GM12878 (cell line): ENCODE results near the gene GPC6. TPM values are rescaled to one million over a fixed set of nuclear protein-coding genes. Genes with fewer than 3 reads are reported as not detected.

Source experiments
- ATAC-seq: fragments of 200-7000 bp; cut with Tn5 transposase; 3 replicates; pipeline ENCODE4 v1.9.1; 2020; ENCODE audit warnings: mild to moderate bottlenecking, moderate library complexity
- BruUV-seq: library from RNA; stranded (reverse); fragments of 400-500 nt; replicated peaks from 2 replicates; lab custom pipeline; 2021; lab: Mats Ljungman, UMichigan
- CTCF ChIA-PET: fragments of 300-600 bp; sonication (Branson Sonifier 250); formaldehyde crosslinking; extraction: SDS; loops from one replicate; lab custom pipeline; 2021; ENCODE audit warnings: inconsistent platforms; lab: Yijun Ruan, JAX
- POLR2A ChIA-PET: fragments of 350-600 bp; formaldehyde crosslinking; extraction: SDS; loops from one replicate; lab custom pipeline; 2021; ENCODE audit warnings: inconsistent platforms; lab: Charles Lee
- RAD21 ChIA-PET: fragments of 300-600 bp; sonication (Branson Sonifier 250); formaldehyde crosslinking; loops from one replicate; lab custom pipeline; 2023; ENCODE audit warnings: antibody characterized with exemption; ENCODE audit not compliant: unreplicated experiment; lab: Charles Lee
- SMC1A ChIA-PET: fragments of 300-600 bp; sonication (Branson Sonifier 250); formaldehyde crosslinking; loops from one replicate; lab custom pipeline; 2023; ENCODE audit not compliant: unreplicated experiment, uncharacterized antibody; lab: Charles Lee
- DNase-seq: peaks from one replicate; pipeline ENCODE4 v3.0.0-alpha.2; 2011; ENCODE audit warnings: low read depth, low spot score
- FAIRE-seq: peaks from 3 replicates; lab custom pipeline; 2011; peaks lifted over from hg19 to GRCh38; lab: Jason Lieb, UNC
- H2AFZ ChIP-seq: 2 replicates; pipeline ENCODE4 v1.6.0; 2011; ENCODE audit warnings: low read depth, low read length, control low read depth; ENCODE audit not compliant: control insufficient read depth
- H3K27ac ChIP-seq: 2 replicates; pipeline ENCODE4 v1.5.1; 2011; ENCODE audit warnings: control low read depth; ENCODE audit not compliant: control insufficient read depth, insufficient read depth
- H3K27me3 ChIP-seq, 2 experiments: replicated peaks in 1 of 2; 2 replicates each; pipeline versions ENCODE4 v1.6.0 to v1.6.1; 2011; ENCODE audit warnings: low read length in 1 of 2; ENCODE audit not compliant: control insufficient read depth in 2 of 2, insufficient read depth in 2 of 2
- H3K36me3 ChIP-seq, 2 experiments: 2 replicates each; pipeline ENCODE4 v1.5.1; 2011; ENCODE audit warnings: low read length in 1 of 2; ENCODE audit not compliant: control insufficient read depth in 2 of 2, insufficient read depth in 2 of 2
- H3K4me1 ChIP-seq: 2 replicates; pipeline ENCODE4 v1.6.1; 2011; ENCODE audit warnings: mild to moderate bottlenecking, low read length, moderate library complexity, mixed read lengths; ENCODE audit not compliant: control insufficient read depth, insufficient read depth
- H3K4me2 ChIP-seq: 2 replicates; pipeline ENCODE4 v1.6.0; 2011; ENCODE audit warnings: control low read depth; ENCODE audit not compliant: control insufficient read depth, insufficient read depth
- H3K4me3 ChIP-seq: fragments of 200-600 bp; sonication (generic); 2 replicates; pipeline ENCODE4 v1.5.1; 2016
- H3K79me2 ChIP-seq: 2 replicates; pipeline ENCODE4 v1.6.0; 2011; ENCODE audit warnings: low read length; ENCODE audit not compliant: control insufficient read depth, insufficient read depth
- H3K9ac ChIP-seq: 2 replicates; pipeline ENCODE4 v1.8.0; 2011; ENCODE audit warnings: low read length, control low read depth, mixed read lengths; ENCODE audit not compliant: control insufficient read depth, insufficient read depth
- H3K9me3 ChIP-seq: replicated peaks from 3 replicates; pipeline ENCODE4 v1.5.1; 2011; ENCODE audit warnings: mild to moderate bottlenecking, low read length; ENCODE audit not compliant: control insufficient read depth, insufficient read depth
- H4K20me1 ChIP-seq: 2 replicates; pipeline ENCODE4 v1.6.0; 2011; ENCODE audit not compliant: control insufficient read depth, insufficient read depth
- BCLAF1 ChIP-seq: fragments of 450-650 bp; IDR thresholded peaks from 2 replicates; pipeline ENCODE4 v1.6.1; 2017; ENCODE audit warnings: antibody characterized with exemption, mild to moderate bottlenecking, moderate library complexity
- CBFB ChIP-seq: IDR thresholded peaks from 2 replicates; pipeline ENCODE4 v1.6.1; 2016; ENCODE audit warnings: antibody characterized with exemption, low read depth
- CBX3 ChIP-seq: fragments of 200-600 bp; sonication (generic); IDR thresholded peaks from 2 replicates; pipeline ENCODE4 v1.6.1; 2016; ENCODE audit warnings: low read depth, borderline replicate concordance
- CEBPB ChIP-seq, 2 experiments: fragments of 150-350 bp in 1 of 2; IDR thresholded peaks; 2 replicates each; pipeline ENCODE4 v1.6.1; 2012 to 2014; ENCODE audit warnings: low read depth in 2 of 2, low read length in 2 of 2, borderline replicate concordance in 1 of 2, inconsistent platforms in 1 of 2
- CHD1 ChIP-seq: IDR thresholded peaks from 2 replicates; pipeline ENCODE4 v1.6.1; 2012; ENCODE audit warnings: low read depth, low read length, improper control_type of control experiment
- ELK1 ChIP-seq: IDR thresholded peaks from 2 replicates; pipeline ENCODE4 v1.6.1; 2012; ENCODE audit warnings: low read depth, low read length, improper control_type of control experiment
- ESRRA ChIP-seq: IDR thresholded peaks from 2 replicates; pipeline ENCODE4 v1.6.1; 2012; ENCODE audit warnings: mild to moderate bottlenecking, low read length, improper control_type of control experiment
- ETV6 ChIP-seq, 2 experiments: fragments of 450-650 bp in 1 of 2; IDR thresholded peaks in 1 of 2; conservative IDR thresholded peaks in 1 of 2; 2 replicates each; pipeline ENCODE4 v1.6.1; 2014; ENCODE audit warnings: antibody characterized with exemption in 1 of 2, borderline replicate concordance in 1 of 2, low read depth in 1 of 2, mild to moderate bottlenecking in 1 of 2, moderate library complexity in 1 of 2
- HDGF ChIP-seq: fragments of 450-650 bp; IDR thresholded peaks from 2 replicates; pipeline ENCODE4 v1.6.1; 2016; ENCODE audit warnings: antibody characterized with exemption
- KLF5 ChIP-seq: fragments of 450-650 bp; IDR thresholded peaks from 2 replicates; pipeline ENCODE4 v1.6.1; 2014; ENCODE audit warnings: mild to moderate bottlenecking; ENCODE audit not compliant: partially characterized antibody
- MXI1 ChIP-seq: fragments of 150-350 bp; IDR thresholded peaks from 2 replicates; pipeline ENCODE4 v1.6.1; 2011; ENCODE audit warnings: low read depth, mild to moderate bottlenecking, inconsistent platforms, low read length, improper control_type of control experiment
- NBN ChIP-seq: fragments of 450-650 bp; IDR thresholded peaks from 2 replicates; pipeline ENCODE4 v1.6.1; 2016
- NFYB ChIP-seq: IDR thresholded peaks from 2 replicates; pipeline ENCODE4 v1.6.1; 2011; ENCODE audit warnings: low read depth, mild to moderate bottlenecking, low read length, improper control_type of control experiment, moderate library complexity; ENCODE audit not compliant: insufficient read depth
- RAD51 ChIP-seq: fragments of 450-650 bp; IDR thresholded peaks from 2 replicates; pipeline ENCODE4 v1.6.1; 2016; ENCODE audit warnings: moderate library complexity, mild to moderate bottlenecking, inconsistent platforms
- RELA ChIP-seq: fragments of 450-650 bp; IDR thresholded peaks from 2 replicates; pipeline ENCODE4 v1.8.0; 2014; ENCODE audit warnings: borderline replicate concordance; ENCODE audit not compliant: partially characterized antibody
- SIX5 ChIP-seq: IDR thresholded peaks from 2 replicates; pipeline ENCODE4 v1.6.1; 2011; ENCODE audit warnings: mild to moderate bottlenecking, low read depth, low read length, moderate library complexity; ENCODE audit not compliant: severe bottlenecking
- STAT3 ChIP-seq: IDR thresholded peaks from 2 replicates; pipeline ENCODE4 v1.6.1; 2011; ENCODE audit warnings: low read depth, low read length, improper control_type of control experiment
- YBX1 ChIP-seq: fragments of 450-650 bp; IDR thresholded peaks from 2 replicates; pipeline ENCODE4 v1.6.1; 2016; ENCODE audit warnings: antibody characterized with exemption
- ZNF24 ChIP-seq: fragments of 450-650 bp; IDR thresholded peaks from 2 replicates; pipeline ENCODE4 v1.6.1; 2017; ENCODE audit warnings: antibody characterized with exemption, mild to moderate bottlenecking
- WGBS: methylation state at CpG from one replicate; pipeline ENCODE4 v1.1.6; 2016; ENCODE audit warnings: low lambda C conversion rate; ENCODE audit not compliant: insufficient replicate concordance, insufficient coverage; ENCODE audit errors: missing lambda C conversion rate; 5-methylcytosine and 5-hydroxymethylcytosine counted together
- in situ Hi-C: fragments of 300-500 bp; cut with MboI; formaldehyde crosslinking; loops from 9 replicates; pipeline ENCODE4 v1.14.3; 2018; ENCODE audit warnings: mixed read lengths
- intact Hi-C: fragments of 100-400 bp; cut with micrococcal nuclease; formaldehyde crosslinking; loops from one replicate; pipeline ENCODE4 v1.14.2; 2022; ENCODE audit not compliant: unreplicated experiment
- polyA plus RNA-seq, 11 experiments: library from polyadenylated mRNA; depleted of rRNA in 4 of 11; unstranded in 6 of 11; stranded (reverse) in 5 of 11; fragments of >200 nt; fragmentation: Nextera tagmentation in 4 of 11; fragmentation: Illumina TruSeq in 1 of 11; extraction: Ambion mirVana in 4 of 11; extraction: Trizol in 1 of 11; gene quantifications; 1 replicate in 1 of 11; 2 replicates in 10 of 11; pipeline versions ENCODE4 v1.2.1 to v1.2.3, GENCODE V29; 2011 to 2016; ENCODE audit warnings: inconsistent platforms in 2 of 11, missing spikeins in 2 of 11, low read depth in 1 of 11
- total RNA-seq, 4 experiments: library from RNA; depleted of rRNA in 3 of 4; stranded (reverse); fragments of >200 nt in 3 of 4; fragmentation: Illumina TruSeq in 1 of 4; extraction: Trizol in 1 of 4; gene quantifications; 2 replicates each; pipeline versions ENCODE4 v1.2.1 to v1.2.3, GENCODE V29; 2013 to 2021
- TF ChIP-seq, protein P1 (sequence below): fragments of 450-650 bp; IDR thresholded peaks from 2 replicates; pipeline ENCODE4 v1.6.1; 2018; ENCODE audit warnings: borderline replicate concordance, mild to moderate bottlenecking; ENCODE audit not compliant: partially characterized antibody

GPC6 gene
- total and polyA plus RNA-seq, 10 of the 15 experiments (the other 5 are each of a cell fraction or from before 2014, with no cell fraction given): 0.03 to 0.04 (median 0.03) TPM; not detected in 7

- no peak overlapping the region for H3K4me2 ChIP-seq
- no TSS peak for BruUV-seq
- no peak overlapping the region for H3K9ac ChIP-seq
- ATAC-seq: no peak
- 79% methylated on average over 1 of the region's 1 CpG for WGBS
- no peaks in the 10 kb centered on the region for H3K36me3 ChIP-seq
- H4K20me1 ChIP-seq: no peaks in the 10 kb centered on the region
- ChIA-PET SMC1A (no interaction called here), CTCF (no interaction called here), RAD21 (no interaction called here), POLR2A (no interaction called here)
- no peak overlapping the region for H3K27ac ChIP-seq
- no peaks in the 10 kb centered on the region for H3K79me2 ChIP-seq
- H2AFZ ChIP-seq: no peak overlapping the region
- in situ Hi-C loops (no loop called here), intact Hi-C loops (no loop called here)
- TF ChIP-seq STAT3 (no peak), CBX3 (no peak), BCLAF1 (no peak), NFYB (no peak), KLF5 (no peak), SIX5 (no peak), YBX1 (no peak), ESRRA (no peak), ETV6 (conservative IDR thresholded peaks at IDR 0.05 in 1 of 2, IDR thresholded peaks at IDR 0.05 in 1 of 2; ENCODE audit: borderline replicate concordance in 1 of 2, low read depth in 1 of 2) (no peak), CBFB (no peak), ZNF24 (no peak), CHD1 (no peak), RELA (no peak), ELK1 (no peak), MXI1 (no peak), CEBPB (IDR thresholded peaks at IDR 0.05; ENCODE audit: borderline replicate concordance in 1 of 2, low read depth in 2 of 2, low read length in 2 of 2) (no peak), RAD51 (no peak), HDGF (no peak), NBN (no peak)
- TF ChIP-seq, protein P1, sequence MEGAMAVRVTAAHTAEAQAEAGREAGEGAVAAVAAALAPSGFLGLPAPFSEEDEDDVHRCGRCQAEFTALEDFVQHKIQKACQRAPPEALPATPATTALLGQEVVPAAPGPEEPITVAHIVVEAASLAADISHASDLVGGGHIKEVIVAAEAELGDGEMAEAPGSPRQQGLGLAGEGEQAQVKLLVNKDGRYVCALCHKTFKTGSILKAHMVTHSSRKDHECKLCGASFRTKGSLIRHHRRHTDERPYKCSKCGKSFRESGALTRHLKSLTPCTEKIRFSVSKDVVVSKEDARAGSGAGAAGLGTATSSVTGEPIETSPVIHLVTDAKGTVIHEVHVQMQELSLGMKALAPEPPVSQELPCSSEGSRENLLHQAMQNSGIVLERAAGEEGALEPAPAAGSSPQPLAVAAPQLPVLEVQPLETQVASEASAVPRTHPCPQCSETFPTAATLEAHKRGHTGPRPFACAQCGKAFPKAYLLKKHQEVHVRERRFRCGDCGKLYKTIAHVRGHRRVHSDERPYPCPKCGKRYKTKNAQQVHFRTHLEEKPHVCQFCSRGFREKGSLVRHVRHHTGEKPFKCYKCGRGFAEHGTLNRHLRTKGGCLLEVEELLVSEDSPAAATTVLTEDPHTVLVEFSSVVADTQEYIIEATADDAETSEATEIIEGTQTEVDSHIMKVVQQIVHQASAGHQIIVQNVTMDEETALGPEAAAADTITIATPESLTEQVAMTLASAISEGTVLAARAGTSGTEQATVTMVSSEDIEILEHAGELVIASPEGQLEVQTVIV: no peak
- no peak for DNase-seq
- H3K4me1 ChIP-seq: no peaks in the 10 kb centered on the region
- no peaks in the 10 kb centered on the region for H3K27me3 ChIP-seq
- FAIRE-seq: no peak
- no peak overlapping the region for H3K4me3 ChIP-seq
- no peaks in the 10 kb centered on the region for H3K9me3 ChIP-seq
These were observed 398.9 kb downstream of the GPC6 start for GRCh38 chr13:93625536-93625935.
